ENCODE measurements around the gene NQO2.

Gene NQO2

GRCh38 chr6:3009930-3010329, 10.2 kb downstream of the NQO2 start:
- H3K9me3 ChIP-seq: peaks cover 5% of the 10 kb centered on the region
- H3K4me3 ChIP-seq (ENCODE audit: low read depth in 1 of 2, low read length in 1 of 2): no peak overlapping the region
- TF ChIP-seq CTCF (IDR thresholded peaks at IDR 0.05): no peak
- peaks cover 57 to 72% of the 10 kb centered on the region in 2 experiments for H3K4me1 ChIP-seq (ENCODE audit: control insufficient read depth in 1 of 2, insufficient read depth in 1 of 2, low read depth in 1 of 2, low read length in 1 of 2)
- H3K27ac ChIP-seq: peak overlapping the region; percentile 91
- no peaks in the 10 kb centered on the region for H3K27me3 ChIP-seq
- peaks cover 81% of the 10 kb centered on the region for H3K36me3 ChIP-seq

- TF ChIP-seq CTCF (IDR thresholded peaks at IDR 0.05): no peak
- Histone ChIP-seq H3K9me3 (peaks cover 5% of the 10 kb centered on the region), H3K27me3 (no peaks in the 10 kb centered on the region), H3K27ac (peak overlapping the region; percentile 91), H3K4me3 (ENCODE audit: low read depth in 1 of 2, low read length in 1 of 2) (no peak overlapping the region), H3K4me1 (ENCODE audit: control insufficient read depth in 1 of 2, insufficient read depth in 1 of 2, low read depth in 1 of 2, low read length in 1 of 2) (peaks cover 56 to 65% of the 10 kb centered on the region in 2 experiments), H3K36me3 (peaks cover 81% of the 10 kb centered on the region)
Measured at GRCh38 chr6:3011158-3011557, 11.5 kb downstream of the NQO2 start.

- Histone ChIP-seq H3K9me3 (peaks cover 5% of the 10 kb centered on the region), H3K4me3 (ENCODE audit: low read depth in 1 of 2, low read length in 1 of 2) (no peak overlapping the region), H3K4me1 (ENCODE audit: control insufficient read depth in 1 of 2, insufficient read depth in 1 of 2, low read depth in 1 of 2, low read length in 1 of 2) (peaks cover 52 to 63% of the 10 kb centered on the region in 2 experiments), H3K36me3 (peaks cover 81% of the 10 kb centered on the region), H3K27me3 (no peaks in the 10 kb centered on the region), H3K27ac (peak overlapping the region; percentile 91)
- no peak for TF ChIP-seq CTCF (IDR thresholded peaks at IDR 0.05)
Measured at GRCh38 chr6:3011592-3011991, 11.9 kb downstream of the NQO2 start.

GRCh38 chr6:3013486-3013885, 13.8 kb downstream of the NQO2 start:
- TF ChIP-seq CTCF (IDR thresholded peaks at IDR 0.05): peak; percentile 60
- H3K27me3 ChIP-seq: no peaks in the 10 kb centered on the region
- peaks cover 50 to 60% of the 10 kb centered on the region in 2 experiments for H3K4me1 ChIP-seq (ENCODE audit: control insufficient read depth in 1 of 2, insufficient read depth in 1 of 2, low read depth in 1 of 2, low read length in 1 of 2)
- H3K27ac ChIP-seq: peak overlapping the region; percentile 91
- peak overlapping the region; percentile 46 to 56 for H3K4me3 ChIP-seq (ENCODE audit: low read depth in 1 of 2, low read length in 1 of 2)
- peaks cover 81% of the 10 kb centered on the region for H3K36me3 ChIP-seq
- H3K9me3 ChIP-seq: peaks cover 5% of the 10 kb centered on the region

GRCh38 chr6:3013901-3014674, 14.4 kb downstream of the NQO2 start:
- Histone ChIP-seq H3K27me3 (no peaks in the 10 kb centered on the region), H3K4me1 (ENCODE audit: control insufficient read depth in 1 of 2, insufficient read depth in 1 of 2, low read depth in 1 of 2, low read length in 1 of 2) (peaks cover 56 to 66% of the 10 kb centered on the region in 2 experiments), H3K27ac (peak overlapping the region; percentile 91), H3K9me3 (peaks cover 5% of the 10 kb centered on the region), H3K36me3 (peaks cover 81% of the 10 kb centered on the region), H3K4me3 (ENCODE audit: low read depth in 1 of 2, low read length in 1 of 2) (peak overlapping the region; percentile 46 to 56)
- no peak for TF ChIP-seq CTCF (IDR thresholded peaks at IDR 0.05)
